ENCODE results near the gene SMCR8. TPM values are rescaled to one million over a fixed set of nuclear protein-coding genes. Genes with fewer than 3 reads are reported as not detected.

Gene SMCR8
- total and polyA plus RNA-seq, 2 of the 13 experiments (the other 11 are each of a cell fraction or from before 2014, with no cell fraction given) = 7.6 to 11.8 TPM

DNA sequence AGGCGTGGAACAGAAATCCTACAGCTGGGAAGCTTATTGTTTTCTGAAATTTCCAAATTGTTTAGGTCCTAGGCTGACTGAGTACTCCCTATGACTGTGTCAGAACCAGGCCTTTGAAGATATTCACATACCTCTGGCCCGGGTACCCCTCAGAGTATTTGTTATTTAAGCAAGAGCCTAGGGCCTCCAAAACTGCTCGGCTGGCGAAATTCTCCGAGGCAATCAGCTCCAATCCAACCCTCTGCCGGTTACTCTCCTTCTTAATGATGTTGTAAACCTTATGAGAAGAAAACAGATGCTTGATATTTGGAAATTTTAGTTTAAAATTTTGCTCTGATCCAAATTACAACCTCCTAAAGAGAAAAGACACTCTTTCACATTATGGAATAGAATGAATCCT, 38.4 kb downstream of the SMCR8 start:
- H3K36me3 ChIP-seq (replicated peaks in 1 of 2; ENCODE audit: control insufficient read depth in 1 of 2, insufficient read depth in 2 of 2, low read length in 2 of 2) = peaks cover 7 to 28% of the 10 kb centered on the region in 2 experiments

DNA sequence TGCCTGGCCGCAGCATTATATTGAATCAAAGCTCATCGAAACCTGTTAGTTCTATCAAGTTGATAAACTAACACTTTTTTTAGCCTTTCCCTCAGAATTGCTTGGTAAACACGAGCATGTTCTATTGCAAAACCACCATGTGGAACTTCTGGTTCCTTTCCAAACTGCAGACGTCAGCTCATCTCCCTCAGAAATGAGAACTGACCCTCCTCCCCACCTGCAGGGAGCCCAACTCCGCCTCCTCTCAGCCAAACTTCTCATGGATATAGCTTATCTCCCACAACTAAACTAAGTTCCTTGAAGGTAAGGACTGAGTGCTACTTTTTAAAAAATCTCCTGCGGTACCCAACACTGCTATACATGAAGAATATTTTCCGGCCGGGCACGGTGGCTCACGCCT, 41.5 kb downstream of the SMCR8 start:
- ChIA-PET POLR2A (no interaction called here), CTCF (ENCODE audit: low intra/inter-chr PET ratio, low total read pairs) (no interaction called here)
- Histone ChIP-seq H3K36me3 (replicated peaks in 1 of 2; ENCODE audit: control insufficient read depth in 1 of 2, insufficient read depth in 2 of 2, low read length in 2 of 2) (peaks cover 6 to 21% of the 10 kb centered on the region in 2 experiments), H3K4me2 (ENCODE audit: low read depth, low read length) (no peak overlapping the region), H3K27ac (ENCODE audit: extremely low read length, insufficient read depth, low read length) (no peak overlapping the region), H2AFZ (ENCODE audit: low read length) (no peak overlapping the region), H4K20me1 (ENCODE audit: insufficient read depth, low read length) (no peaks in the 10 kb centered on the region), H3K79me2 (ENCODE audit: insufficient read depth, low read length) (peaks cover 3% of the 10 kb centered on the region), H3K4me3 (replicated peaks in 1 of 3; ENCODE audit: insufficient read depth in 1 of 3, low read depth in 2 of 3, low read length in 3 of 3) (no peak overlapping the region), H3K9ac (ENCODE audit: insufficient read depth, low read depth, low read length) (no peak overlapping the region), H3K4me1 (ENCODE audit: insufficient read depth, low read length) (peaks cover 29% of the 10 kb centered on the region), H3K9me3 (ENCODE audit: low read length) (no peaks in the 10 kb centered on the region), H3K27me3 (ENCODE audit: control insufficient read depth in 1 of 2, insufficient read depth in 2 of 2, low read length in 2 of 2) (no peaks in the 10 kb centered on the region)
- FAIRE-seq (no peak), ATAC-seq (no peak), DNase-seq (ENCODE audit: low spot score) (no peak)
- no TSS peak for BruUV-seq (replicated peaks)
- no peak for TF ChIP-seq ZMYM3 (CRISPR knock-in tag; IDR thresholded peaks at IDR 0.05)
- no peak for TF ChIP-seq ZNF607 (CRISPR knock-in tag; IDR thresholded peaks at IDR 0.05; ENCODE audit: borderline replicate concordance)
- TF ChIP-seq, protein P1, sequence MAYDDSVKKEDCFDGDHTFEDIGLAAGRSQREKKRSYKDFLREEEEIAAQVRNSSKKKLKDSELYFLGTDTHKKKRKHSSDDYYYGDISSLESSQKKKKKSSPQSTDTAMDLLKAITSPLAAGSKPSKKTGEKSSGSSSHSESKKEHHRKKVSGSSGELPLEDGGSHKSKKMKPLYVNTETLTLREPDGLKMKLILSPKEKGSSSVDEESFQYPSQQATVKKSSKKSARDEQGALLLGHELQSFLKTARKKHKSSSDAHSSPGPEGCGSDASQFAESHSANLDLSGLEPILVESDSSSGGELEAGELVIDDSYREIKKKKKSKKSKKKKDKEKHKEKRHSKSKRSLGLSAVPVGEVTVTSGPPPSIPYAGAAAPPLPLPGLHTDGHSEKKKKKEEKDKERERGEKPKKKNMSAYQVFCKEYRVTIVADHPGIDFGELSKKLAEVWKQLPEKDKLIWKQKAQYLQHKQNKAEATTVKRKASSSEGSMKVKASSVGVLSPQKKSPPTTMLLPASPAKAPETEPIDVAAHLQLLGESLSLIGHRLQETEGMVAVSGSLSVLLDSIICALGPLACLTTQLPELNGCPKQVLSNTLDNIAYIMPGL (CRISPR knock-in tag; IDR thresholded peaks at IDR 0.05; ENCODE audit: borderline replicate concordance in 1 of 2, low read depth in 1 of 2) = no peak
- no peak for TF ChIP-seq PAF1 (CRISPR knock-in tag; IDR thresholded peaks at IDR 0.05)
- no peak for TF ChIP-seq TEAD3 (CRISPR knock-in tag; optimal IDR thresholded peaks at IDR 0.05; ENCODE audit: borderline replicate concordance)
- TF ChIP-seq ZNF24 (IDR thresholded peaks at IDR 0.05) = no peak
- no peak for TF ChIP-seq NR2F1 (CRISPR knock-in tag; IDR thresholded peaks at IDR 0.05)
- TF ChIP-seq HMGA1 (CRISPR knock-in tag; conservative IDR thresholded peaks at IDR 0.05) = no peak
- TF ChIP-seq, protein P2, sequence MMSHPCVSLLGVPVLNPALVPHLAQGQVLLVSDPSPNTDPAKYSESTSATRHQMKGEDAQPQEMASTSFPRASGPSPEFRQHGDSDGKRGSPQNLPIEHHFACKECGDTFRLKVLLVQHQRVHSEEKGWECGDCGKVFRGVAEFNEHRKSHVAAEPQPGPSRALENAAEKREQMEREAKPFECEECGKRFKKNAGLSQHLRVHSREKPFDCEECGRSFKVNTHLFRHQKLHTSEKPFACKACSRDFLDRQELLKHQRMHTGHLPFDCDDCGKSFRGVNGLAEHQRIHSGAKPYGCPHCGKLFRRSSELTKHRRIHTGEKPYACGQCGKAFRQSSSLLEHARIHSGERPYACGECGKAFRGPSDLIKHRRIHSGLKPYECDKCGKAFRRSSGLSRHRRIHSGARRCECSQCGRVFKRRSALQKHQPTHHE (CRISPR knock-in tag; IDR thresholded peaks at IDR 0.05; ENCODE audit: borderline replicate concordance) = no peak
- intact Hi-C loops (cut with micrococcal nuclease; ENCODE audit: unreplicated experiment) = no loop called here
- in situ Hi-C loops (cut with HindIII; ENCODE audit: extremely low pct_ligation_motif_present, low pct_unique_long_range_greater_than_20kb) = no loop called here
- WGBS (ENCODE audit: low lambda C conversion rate) = 95% methylated on average over 10 of the region's 10 CpGs

More for the DNA sequence above, 38.4 kb downstream of the SMCR8 start:
- H3K4me1 ChIP-seq (ENCODE audit: insufficient read depth, low read length) = peaks cover 14% of the 10 kb centered on the region
- H3K4me2 ChIP-seq (ENCODE audit: low read depth, low read length) = no peak overlapping the region
- ATAC-seq = no peak
- H2AFZ ChIP-seq (ENCODE audit: low read length) = no peak overlapping the region
- no peak for FAIRE-seq
- no peaks in the 10 kb centered on the region for H3K9me3 ChIP-seq (ENCODE audit: low read length)
- no peak for TF ChIP-seq ZNF138 (CRISPR knock-in tag; IDR thresholded peaks at IDR 0.05; ENCODE audit: low read depth)
- TF ChIP-seq MAFK (conservative IDR thresholded peaks at IDR 0.05 in 1 of 2, IDR thresholded peaks at IDR 0.05 in 1 of 2; ENCODE audit: low read length in 2 of 2) = 0 out of 4 replicates have a peak, but pooled peaks of 1 of the 2 experiments have one; percentile 3
- no peak overlapping the region for H3K27ac ChIP-seq (ENCODE audit: extremely low read length, insufficient read depth, low read length)
- H4K20me1 ChIP-seq (ENCODE audit: insufficient read depth, low read length) = no peaks in the 10 kb centered on the region
- H3K79me2 ChIP-seq (ENCODE audit: insufficient read depth, low read length) = no peaks in the 10 kb centered on the region
- no TSS peak for BruUV-seq (replicated peaks)
- H3K27me3 ChIP-seq (ENCODE audit: control insufficient read depth in 1 of 2, insufficient read depth in 2 of 2, low read length in 2 of 2) = no peaks in the 10 kb centered on the region
- CTCF ChIA-PET (ENCODE audit: low intra/inter-chr PET ratio, low total read pairs) = no interaction called here
- H3K4me3 ChIP-seq (replicated peaks in 1 of 3; ENCODE audit: insufficient read depth in 1 of 3, low read depth in 2 of 3, low read length in 3 of 3) = no peak overlapping the region
- POLR2A ChIA-PET = no interaction called here
- WGBS (ENCODE audit: low lambda C conversion rate) = 92% methylated on average over 6 of the region's 6 CpGs
- intact Hi-C loops (cut with micrococcal nuclease; ENCODE audit: unreplicated experiment) (no loop called here), in situ Hi-C loops (cut with HindIII; ENCODE audit: extremely low pct_ligation_motif_present, low pct_unique_long_range_greater_than_20kb) (no loop called here)
- DNase-seq (ENCODE audit: low spot score) = no peak
- no peak overlapping the region for H3K9ac ChIP-seq (ENCODE audit: insufficient read depth, low read depth, low read length)
